ENCODE data around the gene ABTB1.
"Not testable (repeated sequence)": the region's sequence is repeated elsewhere in the genome, so short reads cannot be mapped to it uniquely, and the experiment has no call there.

Gene ABTB1

GRCh38 chr3:127673191-127674100, 694 bp downstream of the ABTB1 start:
- no peak for DNase-seq

GRCh38 chr3:127674101-127674721, 1.5 kb downstream of the ABTB1 start:
- DNase-seq = no peak

- DNase-seq = no peak
These were observed 2.0 kb downstream of the ABTB1 start for GRCh38 chr3:127674790-127675189.

DNA sequence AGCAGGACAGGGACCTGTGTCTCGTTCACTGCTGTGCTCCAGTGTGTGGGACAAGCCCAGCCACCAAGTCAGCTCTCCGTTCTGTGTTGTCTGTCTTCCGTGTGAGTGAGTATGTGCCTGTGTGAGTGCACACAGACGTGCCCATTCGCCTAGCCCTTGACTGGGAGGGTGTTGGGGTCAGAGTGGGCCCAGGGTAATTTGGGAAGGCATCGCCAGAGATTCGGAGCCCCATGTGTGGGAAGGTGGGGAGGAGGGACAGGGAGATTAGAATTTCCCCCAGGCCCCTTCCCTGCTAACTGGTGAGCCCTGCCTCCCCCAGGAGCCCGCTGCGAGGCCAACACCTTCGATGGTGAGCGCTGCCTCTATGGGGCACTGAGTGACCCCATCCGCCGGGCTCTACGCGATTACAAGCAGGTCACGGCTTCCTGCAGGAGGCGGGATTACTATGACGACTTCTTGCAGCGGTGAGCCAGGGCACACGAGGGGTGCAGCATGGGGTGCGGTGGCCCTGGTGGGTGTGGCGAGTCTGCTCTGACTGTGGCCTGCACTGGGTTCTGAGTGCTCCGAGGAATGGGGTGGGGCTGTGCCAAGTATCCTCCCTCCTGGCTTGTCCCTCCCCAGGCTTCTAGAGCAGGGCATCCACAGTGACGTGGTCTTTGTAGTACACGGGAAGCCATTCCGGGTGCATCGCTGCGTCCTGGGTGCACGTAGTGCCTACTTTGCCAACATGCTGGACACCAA, 3.1 kb downstream of the ABTB1 start:
- DNase-seq = no peak

- DNase-seq = no peak
These were observed 3.7 kb downstream of the ABTB1 start for GRCh38 chr3:127676456-127676855.

GRCh38 chr3:127676921-127677351, 4.2 kb downstream of the ABTB1 start:
- no peak for DNase-seq

GRCh38 chr3:127677541-127678314, 5.0 kb downstream of the ABTB1 start:
- no peak for DNase-seq

DNA sequence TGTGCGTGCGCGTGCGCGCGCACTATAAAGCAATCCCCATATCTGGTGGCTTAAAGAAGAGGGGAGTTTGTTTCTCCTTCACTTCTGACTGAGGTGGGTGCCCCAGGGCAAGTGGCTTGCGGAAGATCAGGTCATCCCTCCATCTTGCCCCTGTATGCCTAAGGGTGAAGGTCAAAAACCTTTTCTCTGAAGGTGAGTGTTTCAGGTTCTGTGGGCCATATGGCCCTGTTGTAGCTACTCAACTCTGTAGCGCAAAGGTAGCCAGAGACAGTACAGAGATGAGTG, 5.5 kb downstream of the ABTB1 start:
- DNase-seq = no peak

DNA sequence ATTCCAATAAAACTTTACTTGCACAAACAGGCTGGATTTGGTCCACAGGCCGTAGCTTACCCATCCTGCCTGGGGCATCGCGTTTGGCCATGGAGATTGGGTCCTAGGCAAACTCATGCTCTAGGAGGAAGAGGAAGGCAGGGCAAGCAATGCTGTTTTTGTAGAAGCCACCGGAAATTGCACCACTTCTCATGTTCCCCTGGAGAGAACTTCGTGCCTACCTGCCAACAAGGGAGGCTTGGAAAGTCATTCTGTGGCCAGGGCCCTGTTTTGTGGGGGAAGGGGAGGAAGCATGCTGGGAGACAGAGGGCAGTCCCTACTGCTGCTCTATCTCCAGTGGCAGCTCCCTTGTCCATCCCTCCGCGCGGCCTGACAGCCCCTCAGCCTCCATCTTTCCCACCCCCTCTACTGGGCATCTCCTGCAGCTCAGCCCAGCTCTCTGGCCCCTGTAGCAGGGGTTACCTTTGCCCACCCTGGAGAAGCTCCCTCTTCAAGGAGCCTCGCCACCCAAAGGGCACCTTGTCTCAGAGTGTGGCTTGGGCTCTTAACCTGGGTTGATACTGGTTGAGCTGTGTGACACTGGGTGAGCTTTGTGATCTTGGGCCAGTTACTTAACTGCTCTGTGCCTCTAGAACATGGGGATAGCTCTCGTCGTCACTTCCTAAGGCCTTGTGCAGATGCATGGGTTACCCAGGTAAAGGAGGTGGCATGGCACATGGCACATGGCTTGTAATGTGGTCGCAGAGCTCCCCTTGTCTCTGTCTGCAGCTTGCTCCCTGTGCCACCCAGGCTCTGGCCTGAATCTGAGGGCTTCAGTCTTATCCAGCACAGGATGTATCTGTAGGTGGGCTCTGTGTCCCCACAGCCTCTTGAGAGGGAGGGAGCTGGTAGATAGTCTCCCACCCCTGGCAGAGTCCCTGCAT, 6.1 kb downstream of the ABTB1 start:
- no peak for DNase-seq

- no peak for DNase-seq
These were observed 6.9 kb downstream of the ABTB1 start for GRCh38 chr3:127679534-127680145.

- DNase-seq = no peak
These were observed 7.5 kb downstream of the ABTB1 start for GRCh38 chr3:127680146-127680661.

- DNase-seq = no peak
These were observed 8.1 kb downstream of the ABTB1 start for GRCh38 chr3:127680798-127681221.

DNA sequence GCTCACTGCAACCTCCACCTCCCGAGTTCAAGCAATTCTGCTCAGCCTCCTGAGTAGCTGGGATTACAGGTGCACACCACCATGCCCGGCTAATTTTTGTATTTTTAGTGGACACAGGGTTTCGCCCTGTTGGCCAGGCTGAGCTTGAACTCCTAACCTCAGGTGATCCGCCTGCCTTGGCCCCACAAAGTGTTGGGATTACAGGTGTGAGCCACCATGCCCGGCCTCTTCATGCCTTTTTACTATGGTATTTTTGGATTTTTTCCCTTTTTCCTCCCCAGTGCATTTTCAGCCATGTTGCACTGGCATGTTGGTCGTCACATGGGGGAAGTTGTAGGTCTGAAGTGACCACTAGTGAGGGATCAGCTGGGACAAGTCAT, 9.4 kb downstream of the ABTB1 start:
- not testable (repeated sequence) for DNase-seq

- DNase-seq = no peak
These were observed 9.8 kb downstream of the ABTB1 start for GRCh38 chr3:127682561-127682960.

DNA sequence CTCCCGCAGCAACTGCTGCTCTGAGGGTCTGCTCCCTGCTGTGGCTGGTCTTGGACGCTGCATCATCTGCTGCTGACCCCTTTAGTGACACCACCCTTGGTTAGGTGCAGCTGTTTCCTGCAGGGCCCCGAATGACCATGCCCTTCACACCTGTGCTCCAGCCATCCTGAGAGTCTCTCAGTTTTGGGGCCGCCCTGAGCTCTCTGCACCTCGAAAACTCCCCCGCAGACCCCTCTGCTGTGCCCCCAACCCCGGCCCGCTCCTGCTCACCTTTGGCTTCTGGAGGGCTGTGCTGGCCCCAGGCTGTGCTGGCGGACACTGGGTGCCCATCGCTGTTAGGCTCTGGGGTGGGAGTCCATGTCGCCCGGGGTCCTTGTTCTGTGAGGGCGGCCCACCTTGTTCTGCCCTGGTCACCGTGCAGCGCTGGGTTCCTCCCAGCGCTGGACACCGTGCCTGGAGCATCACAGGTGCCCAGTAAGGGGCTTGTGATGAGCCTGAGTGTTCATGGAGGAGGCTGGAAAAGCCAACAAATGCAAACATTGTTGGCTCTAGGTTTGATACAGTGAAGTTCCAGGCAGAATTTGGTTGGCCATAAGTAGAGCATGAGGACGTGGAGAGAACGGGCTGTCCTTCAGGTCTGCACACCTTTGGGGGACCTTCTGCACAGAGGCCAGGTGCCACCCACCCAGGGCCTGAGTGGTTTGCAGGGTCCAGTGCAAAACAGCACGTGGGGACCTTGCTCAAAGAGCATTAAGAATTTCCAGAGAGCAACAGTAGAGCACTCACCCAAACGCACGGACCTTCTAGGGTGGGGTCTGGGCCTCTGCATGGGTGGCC, 12.3 kb downstream of the ABTB1 start:
- no peak for DNase-seq

DNA sequence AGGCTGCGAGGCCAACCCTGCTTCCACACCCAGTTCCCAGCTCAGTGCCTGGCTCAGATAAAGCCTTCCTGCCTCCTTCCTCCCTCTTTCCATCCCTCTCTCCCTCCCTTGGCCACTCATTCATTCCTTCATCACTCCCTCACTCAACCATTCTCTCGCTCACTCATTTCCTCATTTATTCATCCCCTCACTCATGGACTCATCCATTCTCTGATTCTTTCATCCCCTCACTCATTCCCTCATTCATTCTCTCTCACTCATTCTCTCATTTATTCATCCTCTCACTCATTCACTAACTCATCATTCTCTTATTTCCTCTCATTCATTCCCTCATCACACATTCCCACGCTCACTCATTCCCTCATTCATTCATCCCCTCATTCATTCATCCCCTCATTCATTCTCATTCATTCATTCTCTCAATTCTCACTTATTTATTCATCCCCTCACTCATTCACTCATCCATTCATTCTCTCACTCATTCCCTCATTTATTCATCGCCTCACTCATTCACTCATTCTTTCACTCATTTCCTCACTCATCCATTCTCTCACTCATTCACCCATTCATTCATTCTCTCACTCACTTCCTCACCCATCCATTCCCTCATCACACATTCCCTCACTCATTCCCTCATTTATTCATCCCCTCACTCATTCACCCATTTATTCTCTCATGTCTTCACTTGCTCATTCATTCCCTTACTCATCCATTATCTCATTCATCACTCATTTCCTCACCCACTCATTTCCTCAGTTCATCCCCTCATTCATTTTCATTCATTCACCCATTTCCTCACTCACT, 13.2 kb downstream of the ABTB1 start:
- no peak for DNase-seq

DNA sequence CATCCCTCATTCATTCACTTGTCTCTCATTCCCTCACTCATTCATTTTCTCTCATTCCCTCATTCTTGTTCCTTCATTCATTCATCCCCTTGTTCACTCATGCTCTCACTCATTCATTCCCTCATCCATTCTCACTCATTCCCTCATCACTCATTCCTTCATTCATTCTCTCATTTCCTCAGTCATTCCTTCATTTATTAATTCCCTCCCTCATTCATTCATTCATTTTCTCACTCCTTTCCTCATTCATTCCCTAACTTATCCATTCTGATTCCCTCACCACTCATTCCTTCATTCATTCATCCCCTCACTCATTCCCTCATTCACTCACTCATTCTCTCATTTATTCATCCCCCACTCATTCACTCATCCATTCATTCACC, 13.8 kb downstream of the ABTB1 start:
- DNase-seq = no peak

GRCh38 chr3:127687228-127687737, 14.5 kb downstream of the ABTB1 start:
- no peak for DNase-seq

DNA sequence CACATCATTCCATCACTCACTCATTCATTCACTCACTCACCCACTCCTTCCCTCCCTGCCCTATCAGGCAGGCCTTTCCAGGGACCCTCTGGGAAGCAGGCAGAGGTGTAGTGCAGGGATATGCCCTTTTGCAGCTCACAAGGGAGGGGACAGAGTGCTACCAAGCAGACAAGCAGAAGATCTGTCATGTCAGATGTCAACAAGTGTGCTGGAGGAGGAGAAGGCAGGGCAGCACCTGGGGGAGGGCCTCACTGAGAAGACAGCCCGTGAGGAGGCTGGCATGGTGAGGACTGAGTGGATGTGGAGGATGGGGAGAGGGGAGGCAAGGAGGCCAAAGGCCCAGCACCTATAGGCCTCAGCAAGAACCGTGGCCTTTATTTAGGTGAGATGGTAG, 15.3 kb downstream of the ABTB1 start:
- DNase-seq = no peak

Data from NCI-H2107 (cell line).